ENCODE data around the gene THRA.

- TF ChIP-seq EZH2 (IDR thresholded peaks at IDR 0.05; ENCODE audit: borderline replicate concordance, low read depth, low read length, poor library complexity, severe bottlenecking), result no peak
- TF ChIP-seq CTCF (conservative IDR thresholded peaks at IDR 0.05; ENCODE audit: low read depth, low read length), result no peak
Measured at GRCh38 chr17:40100419-40100668, 37.6 kb downstream of the THRA start, which contains the start of gene NR1D1.
